Sigmoid colon (tissue), 7 donors: ENCODE measurements around the gene CDH13. TPM values are rescaled to one million over a fixed set of nuclear protein-coding genes. Genes with fewer than 3 reads are reported as not detected.

ENCODE experiments used
- DNase-seq: peaks from one replicate; pipeline ENCODE4 v3.0.0-alpha.2; 2019
- H3K27ac ChIP-seq, 4 donors: fragments of 200-600 bp; sonication (generic); one replicate each; pipeline ENCODE4 v1.5.1; 2016 to 2019; ENCODE audit warnings: mild to moderate bottlenecking in 1 of 4
- H3K27me3 ChIP-seq, 3 donors: fragments of 200-600 bp; sonication (generic); one replicate each; pipeline ENCODE4 v1.5.1; 2019; ENCODE audit warnings: mild to moderate bottlenecking in 1 of 3
- H3K36me3 ChIP-seq, 4 donors: fragments of 200-600 bp; sonication (generic); one replicate each; pipeline ENCODE4 v1.5.1; 2016 to 2019
- H3K4me1 ChIP-seq, 4 donors: fragments of 200-600 bp; sonication (generic); one replicate each; pipeline ENCODE4 v1.5.1; 2017 to 2019
- H3K4me3 ChIP-seq, 4 donors: fragments of 200-600 bp; sonication (generic); one replicate each; pipeline ENCODE4 v1.5.1; 2017 to 2019; ENCODE audit warnings: mild to moderate bottlenecking in 2 of 4, moderate library complexity in 1 of 4
- H3K9me3 ChIP-seq, 4 donors: fragments of 200-600 bp in 3 of 4; sonication (generic) in 3 of 4; one replicate each; pipeline versions ENCODE4 v1.5.1 to v1.6.1; 2013 to 2019
- EP300 ChIP-seq, 4 donors: sonication (generic); formaldehyde crosslinking; IDR thresholded peaks; one replicate each; pipeline ENCODE4 v1.6.1; 2017; ENCODE audit warnings: antibody characterized with exemption in 4 of 4
- POLR2A ChIP-seq, 2 donors: fragments of 450-650 bp; IDR thresholded peaks; one replicate each; pipeline ENCODE4 v1.6.1; 2016; ENCODE audit warnings: antibody characterized with exemption in 2 of 2, mild to moderate bottlenecking in 2 of 2, moderate library complexity in 2 of 2
- POLR2AphosphoS5 ChIP-seq, 4 donors: sonication (generic); formaldehyde crosslinking; IDR thresholded peaks; one replicate each; pipeline ENCODE4 v1.6.1; 2017; ENCODE audit warnings: antibody characterized with exemption in 4 of 4
- WGBS, 2 donors: extraction: QIAGEN DNeasy Blood & Tissue Kit; methylation state at CpG; one replicate each; pipeline ENCODE4 v1.1.7; 2013; 5-methylcytosine and 5-hydroxymethylcytosine counted together
- intact Hi-C: fragments of 100-400 bp; cut with DNase I; formaldehyde crosslinking; loops from one replicate; pipeline ENCODE4 v1.15.1; 2023
- polyA plus RNA-seq, 3 donors: library from polyadenylated mRNA; stranded (reverse); fragments of 200-250 nt; gene quantifications; one replicate each; pipeline ENCODE4 v1.2.3, GENCODE V29; 2013
- total RNA-seq, 4 donors: library from RNA; depleted of rRNA; stranded (reverse); fragments of >200 nt; gene quantifications; one replicate each; pipeline ENCODE4 v1.1.0, GENCODE V29; 2016
- TF ChIP-seq, protein P1 (sequence below), 4 experiments: fragments of 450-650 bp in 3 of 4; fragments of 200-600 bp in 1 of 4; IDR thresholded peaks; one replicate each; pipeline ENCODE4 v1.5.1; 2016 to 2019; ENCODE audit warnings: antibody characterized with exemption in 4 of 4, mild to moderate bottlenecking in 3 of 4, moderate library complexity in 2 of 4
- donor health status: healthy with polysubstance abuse.
- donor health status: Bipolar disorder and iron deficiency.
- donor health status: healthy.

CDH13 gene
- total RNA-seq (10 to 100 TPM; 11.8 to 17.6 (median 14.9) TPM), polyA plus RNA-seq (1 to 10 TPM in 1 of 3 donors, under 1 TPM in 2; 0.60 to 2.3 (median 0.92) TPM)

DNA sequence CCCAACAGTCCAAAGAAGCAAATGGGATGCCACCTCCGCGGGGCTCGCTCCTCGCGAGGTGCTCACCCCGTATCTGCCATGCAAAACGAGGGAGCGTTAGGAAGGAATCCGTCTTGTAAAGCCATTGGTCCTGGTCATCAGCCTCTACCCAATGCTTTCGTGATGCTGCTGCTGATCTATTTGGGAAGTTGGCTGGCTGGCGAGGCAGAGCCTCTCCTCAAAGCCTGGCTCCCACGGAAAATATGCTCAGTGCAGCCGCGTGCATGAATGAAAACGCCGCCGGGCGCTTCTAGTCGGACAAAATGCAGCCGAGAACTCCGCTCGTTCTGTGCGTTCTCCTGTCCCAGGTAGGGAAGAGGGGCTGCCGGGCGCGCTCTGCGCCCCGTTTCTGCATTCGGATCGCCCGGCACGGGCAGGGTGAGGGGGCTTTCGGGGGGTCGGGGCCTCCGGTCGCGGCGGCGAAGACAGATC is at the start of gene CDH13:
Gene CDH13, plus strand, starts transcription at position 179 of the 471 bp plus-strand sequence.
- Histone ChIP-seq H3K27me3 (peaks cover 0 to 47% (median 16%) of the 10 kb centered on the region in 3 donors), H3K4me3 (peak within 1 kb of the TSS; percentile 45 to 66 (median 56)), H3K27ac (peak within 1 kb of the TSS; percentile 57 to 81 (median 66)), H3K9me3 (no peaks in the 10 kb centered on the region), H3K36me3 (no peaks in the 10 kb centered on the region), H3K4me1 (peaks cover 0 to 49% (median 41%) of the 10 kb centered on the region in 4 donors)
- peak; percentile 67 for DNase-seq
- intact Hi-C loops: no loop called here
- peak in 2 of 4 donors; percentile 19 to 45 for TF ChIP-seq POLR2AphosphoS5 (IDR thresholded peaks at IDR 0.05)
- no peak for TF ChIP-seq POLR2A (IDR thresholded peaks at IDR 0.05)
- TF ChIP-seq, protein P1, sequence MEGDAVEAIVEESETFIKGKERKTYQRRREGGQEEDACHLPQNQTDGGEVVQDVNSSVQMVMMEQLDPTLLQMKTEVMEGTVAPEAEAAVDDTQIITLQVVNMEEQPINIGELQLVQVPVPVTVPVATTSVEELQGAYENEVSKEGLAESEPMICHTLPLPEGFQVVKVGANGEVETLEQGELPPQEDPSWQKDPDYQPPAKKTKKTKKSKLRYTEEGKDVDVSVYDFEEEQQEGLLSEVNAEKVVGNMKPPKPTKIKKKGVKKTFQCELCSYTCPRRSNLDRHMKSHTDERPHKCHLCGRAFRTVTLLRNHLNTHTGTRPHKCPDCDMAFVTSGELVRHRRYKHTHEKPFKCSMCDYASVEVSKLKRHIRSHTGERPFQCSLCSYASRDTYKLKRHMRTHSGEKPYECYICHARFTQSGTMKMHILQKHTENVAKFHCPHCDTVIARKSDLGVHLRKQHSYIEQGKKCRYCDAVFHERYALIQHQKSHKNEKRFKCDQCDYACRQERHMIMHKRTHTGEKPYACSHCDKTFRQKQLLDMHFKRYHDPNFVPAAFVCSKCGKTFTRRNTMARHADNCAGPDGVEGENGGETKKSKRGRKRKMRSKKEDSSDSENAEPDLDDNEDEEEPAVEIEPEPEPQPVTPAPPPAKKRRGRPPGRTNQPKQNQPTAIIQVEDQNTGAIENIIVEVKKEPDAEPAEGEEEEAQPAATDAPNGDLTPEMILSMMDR (IDR thresholded peaks at IDR 0.05): no peak
- no peak for TF ChIP-seq EP300 (IDR thresholded peaks at IDR 0.05)
- 4% methylated on average over 39 of the region's 39 CpGs for WGBS, 2 donors

DNA sequence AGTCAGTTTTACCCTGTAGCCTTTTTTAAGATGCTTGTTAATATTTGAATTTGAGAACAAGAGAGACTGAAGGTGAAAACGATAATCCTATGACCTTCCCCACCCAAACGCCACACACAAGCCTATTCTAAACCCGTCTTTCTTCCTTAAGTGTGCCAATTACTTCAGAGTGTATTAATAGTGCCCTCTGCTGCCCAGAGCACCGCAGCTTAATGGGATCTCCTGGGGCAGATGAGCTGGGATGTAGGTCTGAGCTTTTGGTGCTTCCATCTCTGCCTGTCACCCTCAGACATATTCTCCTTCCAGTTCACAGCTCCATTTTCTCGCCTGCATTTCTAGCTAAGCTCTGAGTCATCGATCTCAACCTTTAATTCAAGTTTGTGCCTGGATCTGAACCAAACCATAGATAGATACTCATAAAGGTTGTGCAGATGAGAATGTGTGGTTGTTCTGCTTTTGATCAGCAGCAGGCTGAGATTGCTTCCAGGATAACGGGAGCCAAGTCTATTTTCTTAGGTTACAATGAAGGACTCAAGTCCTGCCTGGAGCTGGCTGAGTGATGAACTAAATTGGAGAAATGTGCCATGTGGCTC is 46.4 kb upstream of the CDH13 start:
- peaks cover 0 to 4% (median 0%) of the 10 kb centered on the region in 4 donors for H3K4me1 ChIP-seq
- H3K4me3 ChIP-seq: no peak overlapping the region
- DNase-seq: no peak
- WGBS, 2 donors: 13 to 44% methylated on average over 7 of the region's 7 CpGs
- no peaks in the 10 kb centered on the region for H3K27me3 ChIP-seq
- H3K36me3 ChIP-seq: no peaks in the 10 kb centered on the region
- H3K9me3 ChIP-seq: no peaks in the 10 kb centered on the region
- no peak overlapping the region for H3K27ac ChIP-seq
- intact Hi-C loops: no loop called here
- TF ChIP-seq POLR2A (IDR thresholded peaks at IDR 0.05) (no peak), EP300 (IDR thresholded peaks at IDR 0.05) (no peak), POLR2AphosphoS5 (IDR thresholded peaks at IDR 0.05) (no peak)
- TF ChIP-seq, protein P1 (IDR thresholded peaks at IDR 0.05): no peak

DNA sequence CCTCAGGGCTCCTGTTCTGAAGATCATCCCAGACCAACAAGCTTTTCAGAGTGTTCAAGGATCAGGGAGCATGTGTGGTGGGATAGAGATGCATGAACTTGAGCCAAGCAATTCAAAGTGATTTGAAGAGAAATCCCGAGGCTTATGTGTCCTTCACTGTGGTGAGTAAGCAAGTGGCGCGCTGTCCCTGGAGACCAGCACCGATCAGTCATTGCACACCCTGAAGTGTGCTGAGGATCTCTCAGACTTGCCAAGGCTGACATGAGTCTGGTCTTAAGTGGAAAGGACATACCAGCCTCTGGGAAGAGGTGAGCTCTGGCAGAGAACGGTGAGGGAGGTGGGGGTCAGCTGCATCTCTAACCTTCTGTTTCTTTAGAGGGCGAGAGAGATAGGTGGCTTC is 43.8 kb upstream of the CDH13 start:
- peaks cover 0 to 4% (median 0%) of the 10 kb centered on the region in 4 donors for H3K4me1 ChIP-seq
- TF ChIP-seq POLR2A (IDR thresholded peaks at IDR 0.05): no peak
- TF ChIP-seq POLR2AphosphoS5 (IDR thresholded peaks at IDR 0.05): no peak
- no peak for TF ChIP-seq EP300 (IDR thresholded peaks at IDR 0.05)
- TF ChIP-seq, protein P1 (IDR thresholded peaks at IDR 0.05): no peak
- WGBS, 2 donors: 87 to 89% methylated on average over 6 of the region's 6 CpGs
- H3K36me3 ChIP-seq: no peaks in the 10 kb centered on the region
- no peak for DNase-seq
- intact Hi-C loops: no loop called here
- H3K27ac ChIP-seq: no peak overlapping the region
- no peaks in the 10 kb centered on the region for H3K27me3 ChIP-seq
- H3K9me3 ChIP-seq: no peaks in the 10 kb centered on the region
- no peak overlapping the region for H3K4me3 ChIP-seq

DNA sequence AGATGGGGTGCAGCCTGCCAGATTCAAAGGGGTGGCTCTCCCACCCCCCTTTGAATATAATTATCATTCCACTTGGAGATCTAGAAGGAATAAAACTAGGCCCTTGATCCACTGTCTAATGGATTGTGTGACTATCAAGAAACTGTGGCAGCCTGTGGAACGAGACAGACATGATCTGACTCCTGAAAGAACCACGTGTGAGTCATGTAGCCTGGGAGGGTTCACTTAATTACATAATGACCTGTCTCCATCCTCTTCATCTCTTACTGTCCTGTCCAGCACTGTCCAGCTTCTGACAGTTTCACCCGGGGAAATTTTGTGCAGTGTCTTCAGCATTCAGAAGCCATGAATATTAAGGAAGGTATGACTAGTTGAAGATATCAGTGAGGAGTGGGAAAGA is 43.3 kb upstream of the CDH13 start:
- Histone ChIP-seq H3K27ac (no peak overlapping the region), H3K4me1 (peaks cover 0 to 4% (median 0%) of the 10 kb centered on the region in 4 donors), H3K36me3 (no peaks in the 10 kb centered on the region), H3K9me3 (no peaks in the 10 kb centered on the region), H3K27me3 (no peaks in the 10 kb centered on the region), H3K4me3 (no peak overlapping the region)
- WGBS, 2 donors: 66 to 71% methylated on average over 3 of the region's 3 CpGs
- TF ChIP-seq EP300 (IDR thresholded peaks at IDR 0.05): no peak
- TF ChIP-seq POLR2AphosphoS5 (IDR thresholded peaks at IDR 0.05): no peak
- no peak for TF ChIP-seq POLR2A (IDR thresholded peaks at IDR 0.05)
- TF ChIP-seq, protein P1 (IDR thresholded peaks at IDR 0.05): no peak
- DNase-seq: no peak
- intact Hi-C loops: no loop called here
